SU-DHL-6 (cell line): ENCODE data around the gene IGFBP7.

ENCODE experiments used
- H2AFZ ChIP-seq: fragments of 200-600 bp; sonication (generic); 2 replicates; pipeline ENCODE4 v1.6.1; 2014; ENCODE audit warnings: low read depth, mild to moderate bottlenecking, moderate library complexity, mixed read lengths, antibody characterized with exemption, low read length; ENCODE audit not compliant: severe bottlenecking
- H3F3A ChIP-seq: fragments of 200-600 bp; shearing (Covaris generic); 2 replicates; pipeline ENCODE4 v1.6.0; 2016; ENCODE audit warnings: antibody characterized with exemption, mild to moderate bottlenecking; ENCODE audit not compliant: insufficient read depth
- H3K27ac ChIP-seq: fragments of 200-600 bp; sonication (generic); 2 replicates; pipeline ENCODE4 v1.5.1; 2016; ENCODE audit warnings: low read depth, mild to moderate bottlenecking, low read length, moderate library complexity, mixed read lengths
- H3K27me3 ChIP-seq: fragments of 200-600 bp; sonication (generic), shearing (Covaris generic); 2 replicates; pipeline ENCODE4 v1.6.0; 2014; ENCODE audit warnings: mild to moderate bottlenecking, low read length
- H3K36me3 ChIP-seq: fragments of 200-600 bp; sonication (generic); 2 replicates; pipeline ENCODE4 v1.6.1; 2014; ENCODE audit warnings: mild to moderate bottlenecking, low read length, mixed read lengths
- H3K4me2 ChIP-seq: fragments of 300-600, 200-600 bp; shearing (Covaris generic), sonication (generic); 2 replicates; pipeline ENCODE4 v1.6.0; 2014; ENCODE audit warnings: low read length, low read depth, mild to moderate bottlenecking; ENCODE audit not compliant: poor library complexity, severe bottlenecking
- H3K4me3 ChIP-seq: fragments of 200-600 bp; sonication (generic); 2 replicates; pipeline ENCODE4 v1.5.1; 2014; ENCODE audit warnings: antibody characterized with exemption, low read length, mild to moderate bottlenecking, mixed read lengths; ENCODE audit not compliant: insufficient read depth, poor library complexity, severe bottlenecking
- H3K79me2 ChIP-seq: fragments of 200-600 bp; sonication (generic); 2 replicates; pipeline ENCODE4 v1.6.1; 2014; ENCODE audit warnings: mild to moderate bottlenecking, low read length, moderate library complexity; ENCODE audit not compliant: insufficient read depth
- H3K9ac ChIP-seq: fragments of 200-600 bp; sonication (generic); 2 replicates; pipeline ENCODE4 v1.7.0; 2014; ENCODE audit warnings: mild to moderate bottlenecking, low read length
- H3K9me2 ChIP-seq: fragments of 200-600 bp; sonication (generic); replicated peaks from 2 replicates; pipeline ENCODE4 v1.6.1; 2014; ENCODE audit warnings: low read length; ENCODE audit not compliant: insufficient read depth
- H3K9me3 ChIP-seq: fragments of 200-600 bp; sonication (generic); 2 replicates; pipeline ENCODE4 v1.6.1; 2014; ENCODE audit warnings: low read length, mixed read lengths; ENCODE audit not compliant: insufficient read depth
- H4K20me1 ChIP-seq: fragments of 200-600 bp; sonication (generic); 2 replicates; pipeline ENCODE4 v1.6.1; 2014; ENCODE audit warnings: low read depth, mild to moderate bottlenecking, antibody characterized with exemption, low read length, moderate library complexity, mixed read lengths
- CTCF ChIP-seq: fragments of 200-600 bp; sonication (generic); IDR thresholded peaks from one replicate; pipeline ENCODE4 v1.5.1; 2017; ENCODE audit warnings: antibody characterized with exemption, mild to moderate bottlenecking, low read length, moderate library complexity; ENCODE audit not compliant: insufficient read depth, poor library complexity, severe bottlenecking
- EZH2phosphoT487 ChIP-seq: fragments of 200-600 bp; sonication (generic), shearing (Covaris generic); conservative IDR thresholded peaks from 2 replicates; pipeline ENCODE4 v1.6.1; 2018; ENCODE audit warnings: mild to moderate bottlenecking, antibody characterized with exemption, low read length, moderate library complexity, mixed read lengths

Gene IGFBP7

GRCh38 chr4:57102050-57102624, 8.0 kb downstream of the IGFBP7 start:
- no peak overlapping the region for H3K4me2 ChIP-seq
- no peaks in the 10 kb centered on the region for H4K20me1 ChIP-seq
- no peak overlapping the region for H3K4me3 ChIP-seq
- H3K79me2 ChIP-seq, result no peaks in the 10 kb centered on the region
- no peaks in the 10 kb centered on the region for H3F3A ChIP-seq
- H3K27ac ChIP-seq, result no peak overlapping the region
- no peak overlapping the region for H2AFZ ChIP-seq
- no peaks in the 10 kb centered on the region for H3K9me2 ChIP-seq
- H3K27me3 ChIP-seq, result no peaks in the 10 kb centered on the region
- no peak for TF ChIP-seq EZH2phosphoT487
- no peak for TF ChIP-seq CTCF
- H3K36me3 ChIP-seq, result no peaks in the 10 kb centered on the region
- no peak overlapping the region for H3K9ac ChIP-seq
- H3K9me3 ChIP-seq, result no peaks in the 10 kb centered on the region

GRCh38 chr4:57100979-57101651, 9.1 kb downstream of the IGFBP7 start:
- no peaks in the 10 kb centered on the region for H3K27me3 ChIP-seq
- H3K27ac ChIP-seq, result no peak overlapping the region
- H3K79me2 ChIP-seq, result no peaks in the 10 kb centered on the region
- H2AFZ ChIP-seq, result no peak overlapping the region
- H3K4me3 ChIP-seq, result no peak overlapping the region
- no peaks in the 10 kb centered on the region for H3F3A ChIP-seq
- no peak overlapping the region for H3K9ac ChIP-seq
- no peaks in the 10 kb centered on the region for H3K36me3 ChIP-seq
- no peaks in the 10 kb centered on the region for H3K9me2 ChIP-seq
- no peaks in the 10 kb centered on the region for H4K20me1 ChIP-seq
- H3K4me2 ChIP-seq, result no peak overlapping the region
- TF ChIP-seq EZH2phosphoT487, result no peak
- TF ChIP-seq CTCF, result no peak
- H3K9me3 ChIP-seq, result no peaks in the 10 kb centered on the region

GRCh38 chr4:57099363-57099762, 10.8 kb downstream of the IGFBP7 start:
- H4K20me1 ChIP-seq, result no peaks in the 10 kb centered on the region
- no peaks in the 10 kb centered on the region for H3F3A ChIP-seq
- no peaks in the 10 kb centered on the region for H3K9me2 ChIP-seq
- H2AFZ ChIP-seq, result no peak overlapping the region
- no peaks in the 10 kb centered on the region for H3K27me3 ChIP-seq
- H3K9me3 ChIP-seq, result no peaks in the 10 kb centered on the region
- H3K4me3 ChIP-seq, result no peak overlapping the region
- no peak overlapping the region for H3K4me2 ChIP-seq
- no peaks in the 10 kb centered on the region for H3K79me2 ChIP-seq
- H3K9ac ChIP-seq, result no peak overlapping the region
- H3K36me3 ChIP-seq, result no peaks in the 10 kb centered on the region
- H3K27ac ChIP-seq, result no peak overlapping the region
- TF ChIP-seq CTCF, result no peak
- TF ChIP-seq EZH2phosphoT487, result no peak
